Ishikawa (cell line): Measurements from ENCODE around the gene SHC2.

Source experiments
- CEBPB ChIP-seq: IDR thresholded peaks from 2 replicates; pipeline ENCODE4 v1.6.1; 2012
- CREB1 ChIP-seq: IDR thresholded peaks from 2 replicates; pipeline ENCODE4 v1.6.1; 2012; ENCODE audit warnings: low read depth
- EGR1 ChIP-seq: IDR thresholded peaks from 2 replicates; pipeline ENCODE4 v1.6.1; 2012
- EP300 ChIP-seq: IDR thresholded peaks from 2 replicates; pipeline ENCODE4 v1.6.1; 2012; ENCODE audit warnings: borderline replicate concordance
- FOXM1 ChIP-seq: IDR thresholded peaks from 2 replicates; pipeline ENCODE4 v1.6.1; 2012; ENCODE audit warnings: low read depth, borderline replicate concordance
- NFIC ChIP-seq: IDR thresholded peaks from 2 replicates; pipeline ENCODE4 v1.6.1; 2012
- RAD21 ChIP-seq: IDR thresholded peaks from 2 replicates; pipeline ENCODE4 v1.6.1; 2012; ENCODE audit warnings: low read depth
- REST ChIP-seq: IDR thresholded peaks from 2 replicates; pipeline ENCODE4 v1.6.1; 2012; ENCODE audit warnings: low read depth, mild to moderate bottlenecking
- TAF1 ChIP-seq: IDR thresholded peaks from 2 replicates; pipeline ENCODE4 v1.6.1; 2012; ENCODE audit warnings: low read depth, mild to moderate bottlenecking
- TCF12 ChIP-seq: IDR thresholded peaks from 2 replicates; pipeline ENCODE4 v1.6.1; 2012; ENCODE audit warnings: low read depth
- TEAD4 ChIP-seq: IDR thresholded peaks from 2 replicates; pipeline ENCODE4 v1.6.1; 2012
- USF1 ChIP-seq: IDR thresholded peaks from 2 replicates; pipeline ENCODE4 v1.6.1; 2012
- YY1 ChIP-seq: IDR thresholded peaks from 2 replicates; pipeline ENCODE4 v1.6.1; 2012; ENCODE audit warnings: low read depth
- ZBTB7A ChIP-seq: IDR thresholded peaks from 2 replicates; pipeline ENCODE4 v1.6.1; 2012; ENCODE audit warnings: low read depth
- TF ChIP-seq, protein P1 (sequence below): IDR thresholded peaks from 2 replicates; pipeline ENCODE4 v1.6.1; 2012

The SHC2 gene

GRCh38 chr19:403221-404027 lies 57.4 kb downstream of the SHC2 start:
- TF ChIP-seq, protein P1, sequence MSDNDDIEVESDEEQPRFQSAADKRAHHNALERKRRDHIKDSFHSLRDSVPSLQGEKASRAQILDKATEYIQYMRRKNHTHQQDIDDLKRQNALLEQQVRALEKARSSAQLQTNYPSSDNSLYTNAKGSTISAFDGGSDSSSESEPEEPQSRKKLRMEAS, result 0 out of 2 replicates have a peak, but pooled peaks have one; percentile 10
- TF ChIP-seq TCF12, result no peak

- no peak for TF ChIP-seq NFIC
- TF ChIP-seq EP300, result no peak
- no peak for TF ChIP-seq ZBTB7A
- TF ChIP-seq RAD21, result no peak
- TF ChIP-seq TCF12, result no peak
- no peak for TF ChIP-seq FOXM1
- no peak for TF ChIP-seq EGR1
- TF ChIP-seq USF1, result no peak
- TF ChIP-seq YY1, result no peak
- no peak for TF ChIP-seq REST
- no peak for TF ChIP-seq TEAD4
- TF ChIP-seq CREB1, result no peak
- TF ChIP-seq, protein P1, result no peak
- TF ChIP-seq CEBPB, result no peak
- TF ChIP-seq TAF1, result no peak
Observed at GRCh38 chr19:402786-403185, 58.0 kb downstream of the SHC2 start.

DNA sequence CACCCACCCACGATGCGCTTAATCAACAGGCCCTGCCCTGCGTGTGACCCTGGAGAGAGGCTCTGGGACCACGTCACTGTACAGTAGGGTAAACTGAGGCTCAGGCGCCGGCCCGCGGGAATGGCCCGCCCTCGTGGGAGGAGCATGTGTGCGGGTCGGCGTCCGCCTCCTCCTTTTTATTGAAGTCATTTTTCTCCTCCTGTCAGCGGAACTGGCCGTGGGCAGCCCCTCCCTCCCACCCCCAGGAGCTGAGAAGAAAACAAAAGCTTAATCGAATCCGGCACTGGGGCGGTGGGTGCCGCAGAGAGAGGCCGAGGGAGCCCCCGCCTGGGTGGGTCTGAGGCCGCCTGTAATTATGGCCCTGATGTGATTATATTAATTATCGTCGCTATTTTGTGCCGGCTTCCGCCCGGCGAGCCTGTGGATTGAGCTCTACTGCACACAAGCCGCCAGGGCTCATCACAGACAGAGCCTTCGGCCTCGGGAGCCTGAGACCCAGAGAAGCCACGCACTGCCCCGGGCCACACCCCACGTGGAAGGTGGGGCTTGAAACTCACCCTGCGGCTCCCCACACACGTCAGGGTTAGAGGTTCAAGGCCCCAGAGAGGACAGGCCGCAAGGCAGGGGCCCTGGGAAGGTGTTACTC lies 58.8 kb downstream of the SHC2 start:
- TF ChIP-seq CEBPB, result no peak

- TF ChIP-seq TEAD4 (no peak), REST (no peak), TAF1 (no peak), USF1 (no peak), EGR1 (no peak), RAD21 (no peak), YY1 (no peak), CEBPB (no peak), CREB1 (no peak), FOXM1 (no peak), TCF12 (no peak), EP300 (no peak), ZBTB7A (no peak), NFIC (no peak)
- TF ChIP-seq, protein P1, result no peak
Observed at GRCh38 chr19:400976-401865, 59.6 kb downstream of the SHC2 start.

- TF ChIP-seq TAF1 (no peak), NFIC (no peak), RAD21 (no peak), REST (no peak), CREB1 (no peak)
Observed at GRCh38 chr19:399370-399769, 61.5 kb downstream of the SHC2 start.
